Panc1 (cell line): Measurements from ENCODE around the gene PIP4K2C. TPM values are rescaled to one million over a fixed set of nuclear protein-coding genes. Genes with fewer than 3 reads are reported as not detected.

Source experiments
- ATAC-seq: fragments of 200-7000 bp; cut with Tn5 transposase; 2 replicates; pipeline ENCODE4 v1.9.1; 2020; ENCODE audit warnings: mild to moderate bottlenecking, moderate library complexity
- BruUV-seq: library from RNA; stranded (reverse); fragments of 400-500 nt; replicated peaks from 2 replicates; lab custom pipeline; 2021; lab: Mats Ljungman, UMichigan
- CTCF ChIA-PET: fragments of 300-600 bp; sonication (Branson Sonifier 250); formaldehyde crosslinking; loops from one replicate; lab custom pipeline; 2022; ENCODE audit warnings: antibody characterized with exemption; lab: Charles Lee
- POLR2A ChIA-PET: fragments of 300-600 bp; sonication (Branson Sonifier 250); formaldehyde crosslinking; loops from one replicate; lab custom pipeline; 2022; ENCODE audit warnings: antibody characterized with exemption; lab: Charles Lee
- DNase-seq: peaks from one replicate; pipeline ENCODE4 v3.0.0-alpha.2; 2010; ENCODE audit warnings: low read depth, low spot score
- H3K27ac ChIP-seq: 2 replicates; pipeline ENCODE4 v1.5.1; 2011; ENCODE audit warnings: mild to moderate bottlenecking, low read length, inconsistent platforms
- H3K27me3 ChIP-seq: fragments of 200-500 bp; sonication (Bioruptor generic); 2 replicates; pipeline ENCODE4 v1.6.0; 2014; ENCODE audit warnings: low read length, inconsistent platforms; ENCODE audit not compliant: control insufficient read depth, insufficient read depth
- H3K36me3 ChIP-seq: fragments of 200-500 bp; sonication (Bioruptor generic); 2 replicates; pipeline ENCODE4 v1.5.1; 2014; ENCODE audit warnings: inconsistent platforms, mild to moderate bottlenecking, low read length, moderate library complexity; ENCODE audit not compliant: control insufficient read depth, insufficient read depth
- H3K4me1 ChIP-seq: 2 replicates; pipeline ENCODE4 v1.5.1; 2011; ENCODE audit warnings: inconsistent platforms, mild to moderate bottlenecking, low read length, moderate library complexity; ENCODE audit not compliant: control insufficient read depth, insufficient read depth
- H3K4me3 ChIP-seq, 2 experiments: 2 replicates each; pipeline ENCODE4 v1.5.1; 2011 to 2012; ENCODE audit warnings: low read depth in 2 of 2, low read length in 2 of 2, mild to moderate bottlenecking in 2 of 2, inconsistent platforms in 1 of 2, moderate library complexity in 1 of 2
- H3K9me3 ChIP-seq: fragments of 200-500 bp; sonication (Bioruptor generic); 2 replicates; pipeline ENCODE4 v1.5.1; 2014; ENCODE audit warnings: low read depth, mild to moderate bottlenecking, inconsistent platforms, low read length, moderate library complexity; ENCODE audit not compliant: control insufficient read depth, insufficient read depth
- POLR2AphosphoS5 ChIP-seq: IDR thresholded peaks from 2 replicates; pipeline ENCODE4 v1.6.1; 2012; ENCODE audit warnings: mild to moderate bottlenecking, low read depth, low read length, moderate library complexity
- SIN3A ChIP-seq: IDR thresholded peaks from 2 replicates; pipeline ENCODE4 v1.6.1; 2012; ENCODE audit warnings: low read depth, mild to moderate bottlenecking, low read length, moderate library complexity, borderline replicate concordance; ENCODE audit not compliant: insufficient read depth
- TCF7L2 ChIP-seq: IDR thresholded peaks from 2 replicates; pipeline ENCODE4 v1.6.1; 2011; ENCODE audit warnings: mild to moderate bottlenecking, low read depth, low read length, inconsistent platforms
- in situ Hi-C: cut with HindIII; loops from 2 replicates; pipeline ENCODE4 v1.10.0; 2016; ENCODE audit warnings: low sequenced_read_pairs, low pct_unique_long_range_greater_than_20kb
- intact Hi-C: fragments of 100-400 bp; cut with micrococcal nuclease; formaldehyde crosslinking; loops from one replicate; pipeline ENCODE4 v1.10.0; 2022; ENCODE audit not compliant: unreplicated experiment
- total RNA-seq: library from RNA; stranded (reverse); gene quantifications from one replicate; pipeline ENCODE4 v1.2.1, GENCODE V29; 2021; ENCODE audit not compliant: unreplicated experiment
- TF ChIP-seq, protein P1 (sequence below): fragments of 450-650 bp; IDR thresholded peaks from 2 replicates; pipeline ENCODE4 v1.5.1; 2017; ENCODE audit warnings: mild to moderate bottlenecking
- TF ChIP-seq, protein P2 (sequence below), 2 experiments: IDR thresholded peaks; 2 replicates each; pipeline ENCODE4 v1.6.1; 2011 to 2012; ENCODE audit warnings: low read depth in 2 of 2, control low read depth in 1 of 2, low read length in 1 of 2, mild to moderate bottlenecking in 1 of 2, moderate library complexity in 1 of 2; ENCODE audit not compliant: insufficient read depth in 1 of 2

The PIP4K2C gene
- total RNA-seq, 1 experiment from 2014 or later, result 62.6 TPM

DNA sequence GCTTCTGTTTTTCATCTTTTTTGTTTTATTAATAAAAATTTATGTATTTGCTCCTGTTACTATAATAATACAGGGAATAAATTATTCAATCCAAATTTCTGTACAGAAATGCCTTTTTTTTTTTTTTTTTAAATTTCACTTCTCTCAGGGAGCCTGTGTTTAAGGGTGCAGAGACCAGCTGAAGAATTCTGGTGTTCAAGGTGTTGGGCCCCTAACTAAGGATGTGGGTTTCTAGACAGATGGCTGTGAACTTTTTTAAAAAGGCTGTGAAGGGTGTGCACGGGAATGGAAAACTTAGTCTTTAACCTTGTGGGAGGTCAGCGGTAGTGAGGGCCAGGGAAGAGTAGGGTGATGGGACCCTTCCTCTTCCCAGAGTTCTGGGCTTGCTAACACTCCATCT is 12.3 kb downstream of the PIP4K2C start:
- ATAC-seq (no peak), DNase-seq (no peak)
- no peaks in the 10 kb centered on the region for H3K27me3 ChIP-seq
- H3K27ac ChIP-seq, result no peak overlapping the region
- in situ Hi-C loops (no loop called here), intact Hi-C loops (no loop called here)
- H3K4me1 ChIP-seq, result peaks cover 14% of the 10 kb centered on the region
- no peaks in the 10 kb centered on the region for H3K9me3 ChIP-seq
- H3K36me3 ChIP-seq, result 0 out of 2 replicates have a peak, but pooled peaks cover 3% of the 10 kb centered on the region
- ChIA-PET CTCF (interaction anchor here (0.9 kb wide), 1 partner anchor 29 kb away, joined by 3 read pairs; the partner anchor contains the start of gene B4GALNT1), POLR2A (interaction anchor here (0.6 kb wide), 2 partner anchors 15 to 93 kb away, joined by 4 to 6 read pairs; no protein-coding TSS in a partner anchor)
- no peak overlapping the region for H3K4me3 ChIP-seq
- TF ChIP-seq POLR2AphosphoS5 (no peak), SIN3A (no peak), TCF7L2 (no peak)
- TF ChIP-seq, protein P1, sequence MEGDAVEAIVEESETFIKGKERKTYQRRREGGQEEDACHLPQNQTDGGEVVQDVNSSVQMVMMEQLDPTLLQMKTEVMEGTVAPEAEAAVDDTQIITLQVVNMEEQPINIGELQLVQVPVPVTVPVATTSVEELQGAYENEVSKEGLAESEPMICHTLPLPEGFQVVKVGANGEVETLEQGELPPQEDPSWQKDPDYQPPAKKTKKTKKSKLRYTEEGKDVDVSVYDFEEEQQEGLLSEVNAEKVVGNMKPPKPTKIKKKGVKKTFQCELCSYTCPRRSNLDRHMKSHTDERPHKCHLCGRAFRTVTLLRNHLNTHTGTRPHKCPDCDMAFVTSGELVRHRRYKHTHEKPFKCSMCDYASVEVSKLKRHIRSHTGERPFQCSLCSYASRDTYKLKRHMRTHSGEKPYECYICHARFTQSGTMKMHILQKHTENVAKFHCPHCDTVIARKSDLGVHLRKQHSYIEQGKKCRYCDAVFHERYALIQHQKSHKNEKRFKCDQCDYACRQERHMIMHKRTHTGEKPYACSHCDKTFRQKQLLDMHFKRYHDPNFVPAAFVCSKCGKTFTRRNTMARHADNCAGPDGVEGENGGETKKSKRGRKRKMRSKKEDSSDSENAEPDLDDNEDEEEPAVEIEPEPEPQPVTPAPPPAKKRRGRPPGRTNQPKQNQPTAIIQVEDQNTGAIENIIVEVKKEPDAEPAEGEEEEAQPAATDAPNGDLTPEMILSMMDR, result no peak
- TF ChIP-seq, protein P2, sequence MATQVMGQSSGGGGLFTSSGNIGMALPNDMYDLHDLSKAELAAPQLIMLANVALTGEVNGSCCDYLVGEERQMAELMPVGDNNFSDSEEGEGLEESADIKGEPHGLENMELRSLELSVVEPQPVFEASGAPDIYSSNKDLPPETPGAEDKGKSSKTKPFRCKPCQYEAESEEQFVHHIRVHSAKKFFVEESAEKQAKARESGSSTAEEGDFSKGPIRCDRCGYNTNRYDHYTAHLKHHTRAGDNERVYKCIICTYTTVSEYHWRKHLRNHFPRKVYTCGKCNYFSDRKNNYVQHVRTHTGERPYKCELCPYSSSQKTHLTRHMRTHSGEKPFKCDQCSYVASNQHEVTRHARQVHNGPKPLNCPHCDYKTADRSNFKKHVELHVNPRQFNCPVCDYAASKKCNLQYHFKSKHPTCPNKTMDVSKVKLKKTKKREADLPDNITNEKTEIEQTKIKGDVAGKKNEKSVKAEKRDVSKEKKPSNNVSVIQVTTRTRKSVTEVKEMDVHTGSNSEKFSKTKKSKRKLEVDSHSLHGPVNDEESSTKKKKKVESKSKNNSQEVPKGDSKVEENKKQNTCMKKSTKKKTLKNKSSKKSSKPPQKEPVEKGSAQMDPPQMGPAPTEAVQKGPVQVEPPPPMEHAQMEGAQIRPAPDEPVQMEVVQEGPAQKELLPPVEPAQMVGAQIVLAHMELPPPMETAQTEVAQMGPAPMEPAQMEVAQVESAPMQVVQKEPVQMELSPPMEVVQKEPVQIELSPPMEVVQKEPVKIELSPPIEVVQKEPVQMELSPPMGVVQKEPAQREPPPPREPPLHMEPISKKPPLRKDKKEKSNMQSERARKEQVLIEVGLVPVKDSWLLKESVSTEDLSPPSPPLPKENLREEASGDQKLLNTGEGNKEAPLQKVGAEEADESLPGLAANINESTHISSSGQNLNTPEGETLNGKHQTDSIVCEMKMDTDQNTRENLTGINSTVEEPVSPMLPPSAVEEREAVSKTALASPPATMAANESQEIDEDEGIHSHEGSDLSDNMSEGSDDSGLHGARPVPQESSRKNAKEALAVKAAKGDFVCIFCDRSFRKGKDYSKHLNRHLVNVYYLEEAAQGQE (IDR thresholded peaks at IDR 0.05; ENCODE audit: insufficient read depth in 1 of 2, low read depth in 2 of 2, low read length in 1 of 2), result no peak
- BruUV-seq, result no TSS peak

DNA sequence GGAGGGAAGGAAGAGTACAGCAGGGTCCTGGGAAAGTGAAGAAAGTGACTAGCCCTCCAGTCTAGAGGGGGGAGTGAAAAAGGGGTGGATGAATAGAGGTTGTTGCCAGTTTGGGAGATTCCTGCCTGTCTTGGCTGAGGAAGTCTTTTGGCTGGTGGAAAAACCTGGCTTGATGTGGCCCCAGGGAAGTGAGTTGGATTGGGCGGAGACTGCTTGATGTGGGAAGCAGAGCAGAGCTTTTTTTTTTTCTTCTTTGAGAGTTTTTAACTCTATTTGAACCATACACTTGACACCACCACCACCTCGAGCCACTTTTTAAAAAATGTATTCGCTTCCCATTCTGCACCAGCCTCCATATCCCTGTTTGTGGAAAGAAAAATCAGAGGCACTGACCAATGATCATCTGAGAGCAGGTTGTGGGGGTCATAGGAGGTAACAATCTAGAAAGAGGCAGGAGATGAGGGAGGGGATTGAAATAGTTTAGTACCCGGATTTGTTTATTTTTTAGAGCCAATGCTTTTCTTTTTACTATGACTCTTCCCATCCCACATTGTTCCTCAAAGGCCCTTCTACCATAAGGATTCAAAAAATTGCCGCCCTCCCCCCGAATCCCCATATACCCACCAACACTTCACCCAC is 12.9 kb downstream of the PIP4K2C start:
- in situ Hi-C loops (no loop called here), intact Hi-C loops (no loop called here)
- no TSS peak for BruUV-seq
- no peak for TF ChIP-seq TCF7L2
- no peak for TF ChIP-seq POLR2AphosphoS5
- TF ChIP-seq, protein P1, result no peak
- TF ChIP-seq SIN3A, result no peak
- TF ChIP-seq, protein P2 (IDR thresholded peaks at IDR 0.05; ENCODE audit: insufficient read depth in 1 of 2, low read depth in 2 of 2, low read length in 1 of 2), result no peak
- Histone ChIP-seq H3K4me1 (peaks cover 14% of the 10 kb centered on the region), H3K27me3 (no peaks in the 10 kb centered on the region), H3K4me3 (peak overlapping the region; percentile 51 to 82), H3K36me3 (0 out of 2 replicates have a peak, but pooled peaks cover 3% of the 10 kb centered on the region), H3K27ac (peak overlapping the region; percentile 85), H3K9me3 (no peaks in the 10 kb centered on the region)
- ChIA-PET CTCF (interaction anchor here (0.6 to 0.9 kb wide), 2 partner anchors 29 to 32 kb away, joined by 3 to 4 read pairs; partner anchors contain the start of gene B4GALNT1), POLR2A (interaction anchor here (0.6 kb wide), 2 partner anchors 16 to 93 kb away, joined by 4 to 6 read pairs; no protein-coding TSS in a partner anchor)
- ATAC-seq (0 out of 2 replicates have a peak, but pooled peaks have one; percentile 2), DNase-seq (no peak)
